Ovary (tissue), 3 donors: ENCODE results near the gene PLD2.

Experiments used
- CTCF ChIP-seq, 3 donors: fragments of 450-650 bp in 2 of 3; fragments of 200-600 bp in 1 of 3; IDR thresholded peaks; one replicate each; pipeline versions ENCODE4 v1.5.1 to v1.8.0; 2016 to 2022; ENCODE audit warnings: antibody characterized with exemption in 3 of 3, mild to moderate bottlenecking in 1 of 3
- EP300 ChIP-seq: sonication (generic); formaldehyde crosslinking; IDR thresholded peaks from one replicate; pipeline ENCODE4 v1.6.1; 2017; ENCODE audit warnings: antibody characterized with exemption
- POLR2A ChIP-seq: fragments of 450-650 bp; IDR thresholded peaks from one replicate; pipeline ENCODE4 v1.6.1; 2017; ENCODE audit warnings: antibody characterized with exemption, mild to moderate bottlenecking, moderate library complexity
- donor health status: DM: no; HTN: no; CAD: no.

GRCh38 chr17:4807605-4808377 lies 839 bp downstream of the PLD2 start:
- TF ChIP-seq POLR2A (no peak), CTCF (IDR thresholded peaks at IDR 0.05) (no peak), EP300 (no peak)
